Measurements from ENCODE around the gene NAGLU.

Gene NAGLU

DNA sequence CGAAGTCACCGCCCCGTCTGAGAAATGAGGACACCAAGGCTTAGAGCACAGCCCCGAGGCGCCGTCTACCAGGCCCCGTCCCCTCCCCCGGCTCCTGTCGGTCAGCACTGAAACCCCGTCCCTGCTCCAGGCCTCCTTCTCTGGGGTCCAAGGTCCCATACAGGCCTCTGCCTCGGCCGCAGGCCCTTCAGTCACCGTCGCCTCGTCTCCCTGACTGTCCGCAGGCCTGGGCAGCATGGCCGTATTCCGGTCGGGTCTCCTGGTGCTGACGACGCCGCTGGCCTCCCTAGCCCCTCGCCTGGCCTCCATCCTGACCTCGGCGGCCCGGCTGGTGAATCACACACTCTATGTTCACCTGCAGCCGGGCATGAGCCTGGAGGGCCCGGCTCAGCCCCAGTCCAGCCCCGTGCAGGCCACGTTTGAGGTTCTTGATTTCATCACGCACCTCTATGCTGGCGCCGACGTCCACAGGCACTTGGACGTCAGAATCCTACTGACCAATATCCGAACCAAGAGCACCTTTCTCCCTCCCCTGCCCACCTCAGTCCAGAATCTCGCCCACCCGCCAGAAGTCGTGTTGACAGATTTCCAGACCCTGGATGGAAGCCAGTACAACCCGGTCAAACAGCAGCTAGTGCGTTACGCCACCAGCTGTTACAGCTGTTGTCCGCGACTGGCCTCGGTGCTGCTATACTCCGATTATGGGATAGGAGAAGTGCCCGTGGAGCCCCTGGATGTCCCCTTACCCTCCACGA, 26.5 kb downstream of the NAGLU start:
- FAIRE-seq, result peak; percentile 9

DNA sequence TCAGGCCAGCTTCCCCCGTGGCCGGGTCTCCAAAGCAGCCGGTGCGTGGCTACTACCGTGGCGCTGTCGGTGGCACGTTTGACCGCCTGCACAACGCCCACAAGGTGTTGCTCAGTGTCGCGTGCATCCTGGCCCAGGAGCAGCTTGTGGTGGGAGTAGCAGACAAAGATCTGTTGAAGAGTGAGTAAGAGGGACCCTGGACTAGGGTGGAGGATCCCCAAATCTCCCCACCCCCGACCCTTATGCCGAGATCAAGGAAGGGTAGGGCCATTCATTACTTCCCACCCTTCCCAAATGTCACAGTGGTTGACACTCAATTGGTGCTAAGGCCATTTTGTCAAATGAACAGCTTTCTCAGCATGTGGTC, 27.1 kb downstream of the NAGLU start:
- DNase-seq (ENCODE audit: insufficient read length, low spot score) (no peak), FAIRE-seq (peak; percentile 83)
- TF ChIP-seq TAF1 (IDR thresholded peaks at IDR 0.05; ENCODE audit: low read depth, low read length), result no peak
- no peak for TF ChIP-seq POLR2A (IDR thresholded peaks at IDR 0.05; ENCODE audit: low read depth, low read length)
- no peak for TF ChIP-seq POU2F2 (IDR thresholded peaks at IDR 0.05; ENCODE audit: low read depth, low read length)
- no peak for TF ChIP-seq POLR2AphosphoS5 (IDR thresholded peaks at IDR 0.05; ENCODE audit: low read depth, low read length)
- no peak for TF ChIP-seq PAX5 (IDR thresholded peaks at IDR 0.05; ENCODE audit: insufficient read depth, low read length, severe bottlenecking)
- no peak for TF ChIP-seq SPI1 (IDR thresholded peaks at IDR 0.05; ENCODE audit: low read depth, low read length)

More for the DNA sequence above, 26.5 kb downstream of the NAGLU start:
- no peak for DNase-seq (ENCODE audit: insufficient read length, low spot score)
- no peak for TF ChIP-seq TAF1 (IDR thresholded peaks at IDR 0.05; ENCODE audit: low read depth, low read length)
- no peak for TF ChIP-seq PAX5 (IDR thresholded peaks at IDR 0.05; ENCODE audit: insufficient read depth, low read length, severe bottlenecking)
- TF ChIP-seq POLR2AphosphoS5 (IDR thresholded peaks at IDR 0.05; ENCODE audit: low read depth, low read length), result no peak
- no peak for TF ChIP-seq POU2F2 (IDR thresholded peaks at IDR 0.05; ENCODE audit: low read depth, low read length)
- no peak for TF ChIP-seq POLR2A (IDR thresholded peaks at IDR 0.05; ENCODE audit: low read depth, low read length)
- no peak for TF ChIP-seq SPI1 (IDR thresholded peaks at IDR 0.05; ENCODE audit: low read depth, low read length)

DNA sequence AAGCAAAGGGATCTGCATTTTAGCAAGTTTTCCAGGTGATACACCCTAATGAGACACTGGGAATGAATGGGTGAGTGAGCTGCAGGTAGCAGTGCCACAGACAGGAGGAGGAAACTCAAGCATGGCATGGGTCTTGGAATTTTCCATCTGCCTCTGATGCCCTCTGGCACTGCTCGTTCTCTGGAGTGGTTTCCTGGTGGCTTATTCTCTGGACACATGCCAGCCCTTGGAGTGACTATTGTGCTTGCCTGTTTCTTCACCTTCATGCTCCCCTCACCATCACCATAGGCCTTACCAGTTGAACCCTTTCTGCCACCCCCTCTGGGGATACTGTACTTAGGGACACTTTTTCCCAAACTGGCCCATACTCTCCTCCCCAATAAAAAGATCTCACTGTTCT, 27.5 kb downstream of the NAGLU start:
- TF ChIP-seq SPI1 (IDR thresholded peaks at IDR 0.05; ENCODE audit: low read depth, low read length), result no peak
- no peak for TF ChIP-seq PAX5 (IDR thresholded peaks at IDR 0.05; ENCODE audit: insufficient read depth, low read length, severe bottlenecking)
- 0 out of 2 replicates have a peak, but pooled peaks have one; percentile 10 for TF ChIP-seq POLR2AphosphoS5 (IDR thresholded peaks at IDR 0.05; ENCODE audit: low read depth, low read length)
- FAIRE-seq (no peak), DNase-seq (ENCODE audit: insufficient read length, low spot score) (no peak)

DNA sequence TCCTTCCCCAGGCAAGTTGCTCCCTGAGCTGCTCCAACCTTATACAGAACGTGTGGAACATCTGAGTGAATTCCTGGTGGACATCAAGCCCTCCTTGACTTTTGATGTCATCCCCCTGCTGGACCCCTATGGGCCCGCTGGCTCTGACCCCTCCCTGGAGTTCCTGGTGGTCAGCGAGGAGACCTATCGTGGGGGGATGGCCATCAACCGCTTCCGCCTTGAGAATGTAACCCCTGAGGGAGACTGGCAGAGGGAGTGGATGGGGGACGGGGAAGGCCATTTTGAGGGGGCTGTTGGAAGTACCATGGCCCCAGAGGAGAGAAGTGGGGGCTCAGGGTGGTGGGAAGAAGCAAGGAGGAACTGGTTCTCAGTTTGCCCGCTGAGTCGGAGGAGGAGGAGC, 27.9 kb downstream of the NAGLU start:
- no peak for FAIRE-seq
- TF ChIP-seq POLR2AphosphoS5 (IDR thresholded peaks at IDR 0.05; ENCODE audit: low read depth, low read length) (0 out of 2 replicates have a peak, but pooled peaks have one; percentile 4), POU2F2 (IDR thresholded peaks at IDR 0.05; ENCODE audit: low read depth, low read length) (no peak), TAF1 (IDR thresholded peaks at IDR 0.05; ENCODE audit: low read depth, low read length) (no peak)
- DNase-seq (ENCODE audit: insufficient read length, low spot score), result no peak

DNA sequence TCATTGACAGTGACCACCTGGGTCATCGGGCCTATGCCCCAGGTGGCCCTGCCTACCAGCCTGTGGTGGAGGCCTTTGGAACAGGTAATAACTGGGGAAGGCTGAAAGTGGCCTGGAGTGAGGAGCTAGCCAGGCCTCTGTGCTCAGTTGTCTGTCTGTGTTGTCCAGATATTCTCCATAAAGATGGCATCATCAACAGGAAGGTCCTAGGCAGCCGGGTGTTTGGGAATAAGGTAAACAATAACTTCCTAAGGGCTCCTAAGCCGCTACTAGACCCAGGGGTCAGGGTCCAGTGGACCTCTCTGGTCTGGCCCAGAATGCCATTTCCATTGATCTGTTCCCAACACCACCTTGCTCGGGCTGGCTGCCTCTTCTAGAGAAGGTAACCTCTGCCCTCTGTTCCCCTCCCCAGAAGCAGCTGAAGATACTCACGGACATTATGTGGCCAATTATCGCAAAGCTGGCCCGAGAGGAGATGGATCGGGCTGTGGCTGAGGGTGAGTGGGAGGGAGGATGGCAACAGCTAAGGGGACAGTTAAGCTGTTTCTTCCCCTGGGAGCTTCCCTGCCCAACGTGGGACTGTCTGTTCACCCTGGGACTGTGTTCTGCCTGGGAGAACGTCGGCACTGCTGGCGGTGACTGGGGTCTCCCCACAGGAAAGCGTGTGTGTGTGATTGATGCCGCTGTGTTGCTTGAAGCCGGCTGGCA, 28.9 kb downstream of the NAGLU start:
- no peak for TF ChIP-seq POLR2A (IDR thresholded peaks at IDR 0.05; ENCODE audit: low read depth, low read length)
- FAIRE-seq (no peak), DNase-seq (ENCODE audit: insufficient read length, low spot score) (no peak)

DNA sequence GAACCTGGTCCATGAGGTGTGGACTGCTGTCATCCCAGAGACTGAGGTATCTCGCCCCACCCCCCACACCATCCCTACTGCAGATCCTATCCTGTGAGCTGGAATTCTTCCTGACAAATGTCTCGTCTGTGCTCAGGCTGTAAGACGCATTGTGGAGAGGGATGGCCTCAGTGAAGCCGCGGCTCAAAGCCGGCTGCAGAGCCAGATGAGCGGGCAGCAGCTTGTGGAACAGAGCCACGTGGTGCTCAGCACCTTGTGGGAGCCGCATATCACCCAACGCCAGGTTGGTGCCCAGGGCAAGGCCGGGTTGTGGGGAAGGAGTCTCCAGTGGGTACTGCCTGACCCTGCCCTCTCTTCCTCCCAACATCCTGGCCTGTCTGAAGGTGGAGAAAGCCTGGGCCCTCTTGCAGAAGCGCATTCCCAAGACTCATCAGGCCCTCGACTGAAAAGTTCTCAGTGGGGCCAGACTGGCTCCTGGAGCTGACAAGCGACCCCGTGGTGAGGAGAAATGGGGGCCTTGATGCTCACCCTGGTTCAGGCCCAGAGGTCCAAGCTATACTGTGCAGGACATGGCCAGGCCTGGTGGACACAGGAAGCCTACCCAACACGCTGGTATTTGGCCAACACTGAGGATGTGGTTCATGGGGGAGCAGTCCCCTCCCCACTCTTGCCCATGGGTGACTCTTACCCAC, 29.6 kb downstream of the NAGLU start:
- no peak for DNase-seq (ENCODE audit: insufficient read length, low spot score)
- TF ChIP-seq PAX5 (IDR thresholded peaks at IDR 0.05; ENCODE audit: insufficient read depth, low read length, severe bottlenecking) (no peak), TAF1 (IDR thresholded peaks at IDR 0.05; ENCODE audit: low read depth, low read length) (no peak), SPI1 (IDR thresholded peaks at IDR 0.05; ENCODE audit: low read depth, low read length) (no peak)
- FAIRE-seq, result no peak

DNA sequence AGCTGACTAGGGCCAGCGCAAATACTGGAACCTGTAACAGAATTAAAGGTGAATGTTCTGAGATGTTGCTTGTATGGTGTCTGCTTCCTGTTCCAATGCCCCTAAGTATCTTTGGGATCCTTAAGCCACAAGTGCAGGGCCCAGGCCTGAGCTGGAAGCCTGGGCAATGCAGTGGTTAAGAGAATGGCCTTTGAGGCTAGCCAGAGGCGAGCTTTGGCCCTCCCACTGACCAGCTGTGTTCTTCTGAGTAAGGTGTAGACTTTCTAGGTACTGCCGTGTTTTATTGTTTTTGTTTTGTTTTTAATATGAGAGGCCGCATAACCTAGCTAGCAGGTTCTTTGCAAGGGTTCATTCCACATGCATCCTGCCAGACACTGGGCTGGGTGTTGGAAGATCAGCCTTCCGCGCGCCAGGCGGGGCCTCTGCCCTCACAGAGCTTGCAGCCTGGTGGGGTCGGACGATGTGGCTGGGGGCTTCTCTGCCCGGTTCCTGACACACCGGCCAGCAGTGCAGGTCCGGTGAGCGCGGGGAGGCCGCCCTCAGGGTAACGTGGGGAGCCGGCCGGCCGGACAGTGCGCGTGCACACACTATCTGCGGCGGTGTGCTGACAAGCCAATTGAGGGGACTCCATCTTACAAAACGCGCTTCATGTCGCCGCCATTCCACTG, 30.3 kb downstream of the NAGLU start:
- DNase-seq (ENCODE audit: insufficient read length, low spot score), result no peak
- TF ChIP-seq SPI1 (IDR thresholded peaks at IDR 0.05; ENCODE audit: low read depth, low read length) (no peak), POLR2AphosphoS5 (IDR thresholded peaks at IDR 0.05; ENCODE audit: low read depth, low read length) (no peak), POLR2A (IDR thresholded peaks at IDR 0.05; ENCODE audit: low read depth, low read length) (no peak), TAF1 (IDR thresholded peaks at IDR 0.05; ENCODE audit: low read depth, low read length) (no peak), PAX5 (IDR thresholded peaks at IDR 0.05; ENCODE audit: insufficient read depth, low read length, severe bottlenecking) (no peak), POU2F2 (IDR thresholded peaks at IDR 0.05; ENCODE audit: low read depth, low read length) (no peak)
- no peak for FAIRE-seq

DNA sequence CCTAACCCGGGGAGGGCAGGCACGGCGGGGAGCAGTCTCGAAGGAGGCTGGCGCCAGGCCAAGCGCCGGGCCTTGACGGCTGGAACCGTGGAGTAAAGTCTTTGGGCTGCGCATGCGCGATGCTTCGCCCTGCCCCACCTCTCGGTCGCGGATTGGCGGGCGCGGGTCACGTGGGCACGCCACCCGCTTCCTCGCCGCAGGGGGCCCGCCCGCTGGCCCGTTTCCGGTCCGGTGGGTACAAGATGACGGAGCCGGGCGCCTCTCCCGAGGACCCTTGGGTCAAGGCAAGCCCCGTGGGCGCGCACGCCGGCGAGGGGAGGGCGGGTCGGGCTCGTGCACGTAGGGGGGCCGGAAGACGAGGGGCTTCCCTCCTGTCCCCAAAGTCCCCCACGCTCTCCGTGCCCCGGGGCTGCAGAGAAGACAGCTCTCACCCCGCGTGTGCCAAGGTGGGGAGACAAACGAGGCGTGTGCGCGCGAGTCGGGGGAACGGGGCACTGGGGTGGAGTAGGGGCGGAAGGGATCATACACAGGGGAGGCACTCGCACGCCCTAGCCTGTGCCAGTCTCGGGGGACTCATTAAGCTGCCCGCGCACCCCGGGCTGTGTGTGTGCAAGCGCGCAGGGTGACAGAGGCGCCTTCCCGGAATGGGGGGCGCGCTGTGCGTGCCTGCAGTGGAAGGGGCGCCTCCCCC, 31.0 kb downstream of the NAGLU start, which contains the start of gene MLX:
MLX (plus strand) TSS at position 218 of the 691 bp plus-strand sequence; CDS start at position 243, 25 bp downstream.
- peak; percentile 100 for DNase-seq (ENCODE audit: insufficient read length, low spot score)
- FAIRE-seq, result peak; percentile 99
- TF ChIP-seq SPI1 (IDR thresholded peaks at IDR 0.05; ENCODE audit: low read depth, low read length) (no peak), PAX5 (IDR thresholded peaks at IDR 0.05; ENCODE audit: insufficient read depth, low read length, severe bottlenecking) (peak; percentile 91), POU2F2 (IDR thresholded peaks at IDR 0.05; ENCODE audit: low read depth, low read length) (no peak), POLR2A (IDR thresholded peaks at IDR 0.05; ENCODE audit: low read depth, low read length) (peak; percentile 9; the same call in 1 of the 2 replicates), POLR2AphosphoS5 (IDR thresholded peaks at IDR 0.05; ENCODE audit: low read depth, low read length) (peak; percentile 53; the same call in 1 of the 2 replicates)
